ENCODE results near the gene MYLK4.

The MYLK4 gene

DNA sequence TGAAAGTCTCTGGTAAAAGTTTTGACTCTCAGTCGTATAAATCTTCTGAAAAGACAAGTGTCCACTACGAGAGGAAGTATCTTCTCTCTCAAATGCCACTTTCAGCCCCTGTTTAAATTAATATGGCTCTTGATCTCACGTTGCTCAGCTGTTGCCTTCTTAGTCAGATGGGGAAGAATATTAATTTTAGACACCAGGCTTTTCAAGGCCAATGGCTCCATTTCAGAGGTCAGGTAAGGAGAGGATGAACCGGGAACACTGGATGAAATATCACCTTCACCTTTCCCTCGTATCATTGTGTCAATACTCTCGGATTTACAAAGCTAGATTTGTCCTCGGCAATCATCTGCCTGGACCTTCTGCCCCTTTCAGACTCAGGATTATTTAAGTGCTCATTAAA is at the start of gene MYLK4:
Gene MYLK4, minus strand, starts transcription at position 91 of the 400 bp plus-strand sequence. CDS start 1,628 bp downstream, outside the sequence.
- no peak within 1 kb of the TSS for H3K4me3 ChIP-seq (ENCODE audit: low read depth, low read length)
- TF ChIP-seq, protein P1, sequence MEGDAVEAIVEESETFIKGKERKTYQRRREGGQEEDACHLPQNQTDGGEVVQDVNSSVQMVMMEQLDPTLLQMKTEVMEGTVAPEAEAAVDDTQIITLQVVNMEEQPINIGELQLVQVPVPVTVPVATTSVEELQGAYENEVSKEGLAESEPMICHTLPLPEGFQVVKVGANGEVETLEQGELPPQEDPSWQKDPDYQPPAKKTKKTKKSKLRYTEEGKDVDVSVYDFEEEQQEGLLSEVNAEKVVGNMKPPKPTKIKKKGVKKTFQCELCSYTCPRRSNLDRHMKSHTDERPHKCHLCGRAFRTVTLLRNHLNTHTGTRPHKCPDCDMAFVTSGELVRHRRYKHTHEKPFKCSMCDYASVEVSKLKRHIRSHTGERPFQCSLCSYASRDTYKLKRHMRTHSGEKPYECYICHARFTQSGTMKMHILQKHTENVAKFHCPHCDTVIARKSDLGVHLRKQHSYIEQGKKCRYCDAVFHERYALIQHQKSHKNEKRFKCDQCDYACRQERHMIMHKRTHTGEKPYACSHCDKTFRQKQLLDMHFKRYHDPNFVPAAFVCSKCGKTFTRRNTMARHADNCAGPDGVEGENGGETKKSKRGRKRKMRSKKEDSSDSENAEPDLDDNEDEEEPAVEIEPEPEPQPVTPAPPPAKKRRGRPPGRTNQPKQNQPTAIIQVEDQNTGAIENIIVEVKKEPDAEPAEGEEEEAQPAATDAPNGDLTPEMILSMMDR (IDR thresholded peaks at IDR 0.05; ENCODE audit: insufficient read depth, low read depth, low read length, missing control alignments), result no peak
- DNase-seq (ENCODE audit: low read depth), result no peak

DNA sequence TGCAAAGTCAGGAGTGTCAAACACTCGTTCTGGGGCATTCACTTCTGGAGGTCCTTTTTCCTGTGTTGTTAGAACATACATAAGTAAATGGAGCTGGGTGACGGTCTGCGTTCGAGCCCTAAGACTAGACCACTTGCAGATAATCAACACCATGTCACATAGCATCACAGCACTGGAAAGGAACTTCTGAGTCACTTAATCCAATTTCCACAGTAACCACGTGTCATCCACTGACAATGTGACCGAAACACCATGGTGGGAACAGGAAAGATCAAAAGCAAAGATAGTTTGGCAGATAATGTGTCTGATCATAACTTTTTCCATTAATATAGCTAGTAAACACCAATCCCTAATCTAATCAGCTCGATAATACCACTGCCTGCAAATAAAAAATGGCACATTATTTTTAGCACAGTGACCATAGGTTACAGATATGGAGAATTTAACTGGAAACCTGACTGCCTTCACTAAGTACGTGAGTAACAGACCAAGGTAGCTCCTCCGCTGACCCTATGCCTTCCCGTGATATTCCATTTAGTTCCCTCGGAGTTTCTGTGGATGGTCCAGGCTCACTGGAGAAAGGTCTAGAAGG is 49.3 kb upstream of the MYLK4 start:
- TF ChIP-seq, protein P1 (IDR thresholded peaks at IDR 0.05; ENCODE audit: insufficient read depth, low read depth, low read length, missing control alignments), result no peak
- DNase-seq (ENCODE audit: low read depth), result no peak
- H3K4me3 ChIP-seq (ENCODE audit: low read depth, low read length), result no peak overlapping the region

DNA sequence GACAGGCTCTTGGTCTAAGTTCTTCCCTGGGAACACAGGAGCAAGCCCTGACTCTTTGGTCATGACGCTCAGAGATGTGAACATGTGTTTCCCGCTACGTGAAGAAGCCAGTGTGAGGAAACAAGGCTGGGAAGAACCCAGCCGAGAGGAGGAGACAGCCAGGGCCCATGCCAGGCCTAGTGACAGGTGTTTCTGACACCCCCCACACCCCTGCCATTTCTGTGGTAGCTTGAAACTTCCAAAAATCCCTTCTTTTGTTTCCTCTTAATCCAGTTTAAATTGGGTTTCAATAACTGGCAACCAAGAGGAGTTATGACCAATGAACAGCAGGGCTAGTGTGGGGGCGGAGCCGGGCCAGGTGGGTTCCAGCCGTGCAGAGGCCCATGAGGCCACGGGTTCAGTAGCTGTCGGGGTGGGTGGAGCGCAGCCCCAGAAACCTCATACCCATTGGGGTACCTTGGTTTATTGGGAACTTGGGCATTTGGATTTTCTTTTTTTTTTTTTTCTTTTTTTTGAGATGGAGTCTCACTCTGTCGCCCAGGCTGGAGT is 47.9 kb upstream of the MYLK4 start:
- TF ChIP-seq, protein P1 (IDR thresholded peaks at IDR 0.05; ENCODE audit: insufficient read depth, low read depth, low read length, missing control alignments), result no peak
- H3K4me3 ChIP-seq (ENCODE audit: low read depth, low read length), result no peak overlapping the region

DNA sequence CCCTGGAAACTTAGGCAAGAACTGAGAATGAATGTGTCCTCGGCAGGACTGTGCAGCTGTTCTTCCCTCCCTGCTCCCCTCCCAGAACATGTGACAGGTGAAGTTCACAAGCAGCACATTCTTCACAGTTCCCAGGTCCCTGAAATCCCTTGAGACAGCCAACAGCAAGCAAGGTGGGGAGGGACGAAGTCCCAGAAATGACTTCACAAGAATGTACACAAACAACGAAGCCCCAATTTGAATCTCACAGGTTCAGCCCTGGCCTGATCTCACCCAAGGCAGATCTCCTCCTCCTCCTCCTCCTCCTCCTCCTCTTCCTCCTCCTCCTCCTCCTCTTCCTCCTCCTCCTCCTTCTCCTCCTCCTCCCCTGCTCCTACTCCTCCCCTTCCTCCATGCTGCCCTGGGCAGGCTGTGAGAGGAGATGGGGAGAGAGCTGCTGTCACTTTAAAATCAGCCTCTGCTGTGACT is 46.9 kb upstream of the MYLK4 start:
- TF ChIP-seq, protein P1 (IDR thresholded peaks at IDR 0.05; ENCODE audit: insufficient read depth, low read depth, low read length, missing control alignments), result no peak
- H3K4me3 ChIP-seq (ENCODE audit: low read depth, low read length), result no peak overlapping the region
- no peak for DNase-seq (ENCODE audit: low read depth)

More for the DNA sequence above, 47.9 kb upstream of the MYLK4 start:
- DNase-seq (ENCODE audit: low read depth), result no peak

DNA sequence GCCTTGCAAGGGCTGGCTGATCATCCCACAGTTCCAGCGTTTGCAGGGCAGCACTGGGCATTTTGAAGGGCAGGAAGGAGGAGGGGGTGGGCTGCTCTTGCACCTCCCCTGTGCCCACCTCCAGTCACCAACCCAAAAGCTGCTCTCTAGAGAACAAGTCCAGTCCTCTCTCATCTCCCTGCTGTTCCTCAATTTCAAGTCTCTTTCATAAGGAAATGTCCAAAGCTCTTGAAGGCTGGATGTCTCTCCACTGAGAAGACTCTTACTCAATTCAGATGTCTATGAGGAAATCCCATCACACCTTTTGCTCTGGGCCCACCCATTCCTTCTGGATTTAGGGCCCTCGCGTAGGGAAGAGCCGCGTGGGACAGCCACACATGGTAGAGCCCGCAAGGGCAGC is 46.1 kb upstream of the MYLK4 start:
- no peak overlapping the region for H3K4me3 ChIP-seq (ENCODE audit: low read depth, low read length)
- TF ChIP-seq, protein P1 (IDR thresholded peaks at IDR 0.05; ENCODE audit: insufficient read depth, low read depth, low read length, missing control alignments), result no peak

DNA sequence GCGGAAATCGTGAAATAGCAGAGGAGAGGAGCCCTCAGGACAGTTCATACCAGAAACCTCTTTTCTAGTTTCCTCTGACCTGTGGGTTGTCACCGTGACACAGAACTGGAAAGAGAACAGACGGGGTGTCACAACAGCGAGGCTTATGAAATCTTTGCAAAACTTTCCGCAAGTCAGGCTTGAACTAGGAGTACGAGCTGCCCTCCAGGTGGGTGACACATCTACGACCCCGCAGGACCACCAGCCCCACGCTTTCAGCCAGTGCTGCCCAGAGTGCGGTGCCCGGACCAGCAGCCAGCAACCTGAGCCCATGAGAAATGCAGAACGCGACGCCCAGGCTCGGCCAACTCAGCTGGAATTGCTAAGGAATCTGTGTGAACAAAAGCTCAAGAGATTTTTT is 45.2 kb upstream of the MYLK4 start:
- no peak overlapping the region for H3K4me3 ChIP-seq (ENCODE audit: low read depth, low read length)
- TF ChIP-seq, protein P1 (IDR thresholded peaks at IDR 0.05; ENCODE audit: insufficient read depth, low read depth, low read length, missing control alignments), result no peak
- no peak for DNase-seq (ENCODE audit: low read depth)

More for the DNA sequence above, 46.1 kb upstream of the MYLK4 start:
- no peak for DNase-seq (ENCODE audit: low read depth)

DNA sequence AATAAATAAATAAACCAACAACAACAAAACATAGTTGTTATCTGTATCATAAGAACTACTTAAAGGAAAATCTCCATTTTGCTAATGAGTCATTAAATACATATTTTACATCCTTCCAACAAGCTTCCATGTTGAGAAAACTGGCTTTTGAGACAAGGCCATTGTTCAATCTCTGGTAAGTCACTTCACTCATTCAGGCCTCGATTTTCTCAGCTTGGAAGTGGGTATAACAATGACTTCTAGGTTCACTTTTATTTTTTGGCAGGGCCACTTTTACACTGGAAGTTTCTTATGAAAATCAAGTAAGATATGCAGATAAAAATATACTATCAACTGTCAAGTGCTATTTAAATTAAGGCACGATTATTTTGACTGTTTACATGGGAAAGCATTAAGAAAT is 44.4 kb upstream of the MYLK4 start:
- TF ChIP-seq, protein P1 (IDR thresholded peaks at IDR 0.05; ENCODE audit: insufficient read depth, low read depth, low read length, missing control alignments), result no peak
- no peak overlapping the region for H3K4me3 ChIP-seq (ENCODE audit: low read depth, low read length)
- no peak for DNase-seq (ENCODE audit: low read depth)
